KG1 (cell line): ENCODE results near the gene CWC15.
"Not testable (repeated sequence)": the region's sequence is repeated elsewhere in the genome, so short reads cannot be mapped to it uniquely, and the experiment has no call there.

Source experiments
- DNase-seq: peaks from one replicate; lab custom pipeline; 2025; lab: John Stamatoyannopoulos, UW

CWC15 gene

DNA sequence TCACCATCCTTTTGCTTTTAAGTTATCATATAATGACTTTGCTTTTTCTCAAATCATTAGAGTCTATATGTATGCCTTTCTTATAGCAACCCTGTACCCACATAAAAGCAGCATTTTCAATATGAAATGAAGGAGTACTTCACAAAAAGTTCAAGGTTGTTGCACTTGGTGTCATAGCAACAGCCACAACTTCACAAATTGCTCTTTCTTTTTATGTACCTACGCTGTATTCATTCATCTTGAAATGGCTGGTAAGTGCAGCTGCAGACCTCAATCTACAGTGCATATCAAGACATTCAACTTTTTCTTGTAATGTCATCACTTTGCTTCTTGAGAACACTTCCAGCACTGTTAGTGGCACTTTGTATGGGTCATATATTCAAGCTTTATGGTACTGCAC lies 18.6 kb downstream of the CWC15 start:
- no peak for DNase-seq

DNA sequence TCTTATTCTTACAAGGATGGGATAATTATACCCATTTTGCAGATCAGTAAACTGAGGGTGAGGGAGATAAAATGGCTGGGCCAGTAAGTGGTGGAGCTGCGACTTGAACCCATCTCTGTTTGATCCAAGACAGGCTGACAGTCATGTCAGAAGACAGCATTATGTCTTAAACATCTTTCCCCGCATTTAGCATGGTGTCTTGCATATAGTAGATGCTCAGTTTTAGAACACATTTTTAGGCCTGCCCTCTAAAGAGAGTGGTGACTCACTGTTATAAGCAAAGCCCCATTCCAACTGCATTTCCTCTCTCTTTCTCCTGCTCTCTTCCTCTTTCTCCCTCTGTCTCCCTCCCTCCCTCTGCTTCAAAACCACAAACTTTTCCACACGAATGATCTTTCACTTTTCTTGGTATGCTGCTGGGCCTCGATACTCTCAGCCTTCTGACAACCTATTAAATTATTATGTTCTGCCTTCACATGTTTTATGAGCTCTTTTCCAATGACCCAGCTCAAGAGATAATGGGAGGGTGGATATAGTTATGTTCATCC lies 25.2 kb downstream of the CWC15 start:
- DNase-seq, result no peak

DNA sequence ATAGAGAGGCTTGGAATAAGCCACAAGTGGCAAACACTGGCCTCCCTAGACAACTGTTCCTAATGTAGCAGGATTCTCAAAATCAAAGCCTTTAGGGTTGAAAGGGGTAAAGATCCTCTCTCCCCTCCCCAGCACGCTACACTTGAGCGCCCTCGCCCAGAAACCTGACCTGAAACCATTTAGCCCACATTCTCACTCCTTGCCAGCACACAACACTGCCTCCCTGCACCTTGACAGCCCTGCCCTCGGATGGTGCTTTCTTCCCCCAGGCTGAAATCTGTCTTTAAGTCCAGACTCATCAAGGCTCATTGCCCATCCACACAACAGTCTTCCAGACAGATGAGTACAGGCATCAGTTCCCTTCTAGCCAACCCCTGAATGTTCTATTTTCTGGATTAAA lies 26.5 kb downstream of the CWC15 start:
- no peak for DNase-seq

DNA sequence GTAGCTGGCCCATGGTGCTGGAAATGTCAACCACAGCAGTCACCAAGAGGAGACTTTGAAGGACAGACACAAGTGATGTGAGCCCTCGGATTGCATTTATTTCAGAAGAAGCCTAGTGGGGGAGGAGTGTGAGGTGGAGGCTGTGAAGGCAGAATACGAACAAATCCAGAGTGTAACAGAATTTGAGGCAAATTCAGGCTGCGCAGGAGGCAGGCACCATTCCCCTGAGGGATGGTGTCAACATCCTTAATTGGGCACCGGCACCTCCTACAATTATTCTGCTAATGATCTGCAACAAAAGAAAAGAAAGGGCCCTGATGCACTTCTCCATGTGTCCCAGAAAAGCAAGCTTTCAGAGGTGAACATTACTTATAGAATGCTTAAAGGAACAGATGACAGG lies 32.2 kb downstream of the CWC15 start:
- DNase-seq, result no peak

DNA sequence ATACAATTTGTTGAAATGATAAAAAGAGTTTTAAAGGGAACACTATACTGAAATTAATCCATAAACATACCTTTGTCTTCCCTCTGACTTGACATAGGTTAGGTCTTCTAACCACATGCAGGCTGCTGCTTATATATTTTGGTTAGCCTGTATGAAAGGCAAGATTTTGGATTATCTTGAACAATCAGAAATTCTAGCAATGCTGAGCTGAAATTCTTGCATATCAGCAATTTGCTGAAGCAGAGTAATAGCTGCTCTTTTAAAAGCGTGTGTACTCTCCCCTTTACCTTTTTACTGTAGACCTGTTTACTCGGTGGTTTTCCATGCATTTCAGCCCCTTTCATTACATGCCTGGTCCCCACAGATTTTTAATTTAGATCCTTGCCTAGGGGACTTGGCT lies 34.0 kb downstream of the CWC15 start:
- no peak for DNase-seq

DNA sequence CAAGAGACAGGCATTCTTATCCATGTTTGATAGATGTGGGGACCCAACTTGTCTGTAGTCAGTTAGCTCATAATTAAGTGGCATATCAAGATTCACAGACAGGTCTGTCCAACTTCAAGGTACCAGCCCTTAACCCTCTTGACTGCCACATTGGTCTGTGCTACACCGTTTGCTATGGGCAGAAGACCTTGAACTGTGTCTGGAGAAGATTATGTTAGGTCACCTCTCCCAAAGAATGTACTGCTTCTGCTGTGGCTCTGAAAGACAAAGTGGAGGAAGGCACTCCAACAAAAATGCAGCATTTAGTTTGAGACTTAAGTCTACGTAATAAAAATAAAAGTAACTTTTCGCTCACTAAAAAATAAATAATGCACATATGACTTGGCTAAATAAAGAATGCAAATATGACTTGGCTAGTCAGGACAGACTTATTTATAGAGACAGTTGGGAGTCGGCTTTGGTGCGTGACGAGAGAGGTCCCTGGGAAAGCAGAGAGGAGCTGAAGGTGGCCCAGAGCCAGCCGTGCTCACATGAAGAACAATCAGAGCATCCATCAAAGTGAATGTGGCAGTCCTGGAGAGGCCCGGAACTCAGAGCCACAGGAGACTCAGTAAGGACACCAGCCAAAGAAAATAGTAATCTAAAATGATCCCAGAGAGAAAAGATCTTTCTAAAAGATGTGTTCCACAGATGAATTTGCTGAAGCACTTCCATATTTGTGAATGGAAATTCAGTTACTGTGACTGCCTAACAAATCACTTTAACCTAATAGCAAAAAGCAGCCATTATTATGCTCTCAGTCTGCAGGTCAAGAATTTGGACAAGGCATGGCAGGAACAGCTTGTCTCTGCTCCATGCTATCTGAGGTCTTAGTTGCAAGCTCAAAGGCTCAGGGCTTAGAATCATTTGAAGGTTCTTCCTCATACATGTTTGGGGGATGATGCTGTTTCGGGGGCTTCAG lies 35.0 kb downstream of the CWC15 start:
- no peak for DNase-seq

DNA sequence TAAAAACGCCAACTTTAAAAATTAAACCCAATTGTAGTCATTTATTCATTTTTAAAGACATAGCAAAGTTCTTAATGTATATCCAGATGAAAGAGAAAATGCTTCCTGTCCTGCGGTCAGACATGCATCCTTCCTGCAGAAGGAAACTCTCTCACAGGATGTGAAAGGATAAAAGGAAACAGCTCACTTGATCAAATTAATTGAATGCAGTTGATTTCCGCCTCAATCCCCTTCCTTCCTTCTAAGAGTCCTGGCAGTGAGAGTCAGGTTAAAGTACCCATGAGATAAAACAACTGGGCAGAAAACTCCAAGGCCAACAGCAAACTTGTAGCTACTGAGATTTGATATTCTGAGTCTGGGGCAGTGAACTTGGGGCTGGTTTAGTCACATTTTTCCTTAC lies 38.5 kb downstream of the CWC15 start:
- DNase-seq, result no peak

DNA sequence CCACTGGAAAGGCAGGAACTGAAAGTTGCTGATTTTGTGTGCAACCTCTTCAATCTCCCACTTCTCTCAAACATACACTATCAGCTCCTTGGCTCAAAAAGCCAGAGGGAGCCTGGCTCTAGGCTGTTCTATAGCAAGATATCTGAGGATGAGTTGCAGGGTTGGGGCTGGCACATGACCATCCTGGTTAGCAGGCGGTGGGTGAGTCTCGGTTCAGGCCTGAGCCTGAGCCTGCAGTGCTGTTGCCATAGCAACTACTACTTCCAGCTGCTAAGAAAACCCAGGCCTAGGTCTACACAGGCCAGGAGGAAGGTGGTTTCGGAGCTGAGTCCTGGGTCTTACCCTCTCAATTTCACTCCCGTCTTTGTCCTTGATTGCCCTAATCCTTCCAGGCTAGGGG lies 39.0 kb downstream of the CWC15 start:
- no peak for DNase-seq

DNA sequence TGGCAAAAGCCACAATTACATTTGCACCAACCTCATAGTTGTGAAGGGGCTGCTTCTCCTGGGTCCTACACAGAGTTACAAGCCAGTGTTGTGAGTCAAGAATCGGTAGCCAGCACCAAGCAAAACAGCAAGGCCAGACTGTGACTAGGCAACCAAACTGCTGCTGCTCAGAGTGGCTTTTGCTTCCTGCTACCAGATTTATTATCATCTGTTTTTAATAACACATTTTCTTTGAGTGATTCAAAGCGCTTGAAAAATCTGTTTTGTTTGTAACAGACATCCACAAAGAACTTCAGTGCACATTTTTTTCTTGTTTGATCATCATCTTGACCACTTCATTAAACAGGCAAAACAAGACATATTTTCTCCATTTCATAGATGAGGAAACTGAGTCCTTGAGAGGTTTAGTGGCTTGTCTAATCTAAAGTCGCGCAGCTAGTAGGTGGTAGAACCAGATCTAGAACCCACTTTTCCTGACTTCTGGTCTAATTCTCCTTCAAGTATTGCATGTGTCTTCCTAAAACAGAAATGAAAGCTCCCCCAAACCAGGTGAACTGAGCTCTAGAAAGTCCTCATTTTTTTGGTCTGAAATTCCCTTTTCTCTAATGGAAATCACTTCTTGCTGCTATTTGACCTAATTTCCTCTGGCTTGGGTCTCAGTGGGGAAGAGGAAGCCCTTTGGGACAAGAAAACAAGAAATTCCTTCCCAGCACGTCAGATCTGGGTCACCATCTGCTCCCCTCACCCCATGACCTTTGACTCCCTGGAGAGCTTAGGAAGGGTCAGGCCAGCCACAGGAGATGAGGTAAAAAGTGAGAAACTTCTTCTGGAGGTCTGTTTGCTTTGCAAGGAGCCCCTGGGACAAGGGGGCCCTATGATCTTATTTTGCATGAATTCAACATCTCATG lies 39.9 kb downstream of the CWC15 start:
- DNase-seq, result no peak

DNA sequence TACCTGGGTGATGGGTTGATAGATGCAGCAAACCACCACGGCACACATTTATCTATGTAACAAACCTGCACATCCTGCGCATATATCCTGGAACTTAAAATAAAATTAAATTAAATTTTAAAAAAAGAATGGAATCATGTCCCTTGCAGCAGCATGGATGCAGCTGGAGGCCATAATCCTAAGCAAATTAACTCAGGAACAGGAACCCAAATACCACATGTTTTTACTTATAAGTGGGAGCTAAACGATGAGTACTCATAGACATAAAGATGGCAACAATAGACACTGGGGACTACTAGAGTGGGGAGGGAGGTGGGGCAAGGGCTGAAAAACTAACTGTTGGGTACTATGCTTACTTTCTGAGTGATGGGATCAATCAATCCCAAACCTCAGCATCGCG lies 40.9 kb downstream of the CWC15 start:
- DNase-seq, result no peak

DNA sequence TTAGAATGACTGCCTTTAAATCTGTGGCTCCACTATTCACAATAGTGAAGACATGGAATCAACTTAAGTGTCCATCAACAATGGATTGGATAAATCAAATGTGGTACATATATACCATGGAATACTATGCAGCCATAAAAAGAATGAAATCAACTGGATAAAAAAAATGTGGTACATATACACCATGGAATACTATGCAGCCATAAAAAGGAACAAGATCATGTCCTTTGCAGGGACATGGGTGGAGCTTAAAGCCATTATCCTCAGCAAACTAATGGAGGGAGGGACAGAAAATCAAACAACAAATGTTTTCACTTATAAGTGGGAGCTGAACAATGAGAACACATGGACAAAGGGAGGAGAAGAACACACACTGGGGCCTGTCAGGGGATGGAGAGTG lies 41.3 kb downstream of the CWC15 start:
- not testable (repeated sequence) for DNase-seq

DNA sequence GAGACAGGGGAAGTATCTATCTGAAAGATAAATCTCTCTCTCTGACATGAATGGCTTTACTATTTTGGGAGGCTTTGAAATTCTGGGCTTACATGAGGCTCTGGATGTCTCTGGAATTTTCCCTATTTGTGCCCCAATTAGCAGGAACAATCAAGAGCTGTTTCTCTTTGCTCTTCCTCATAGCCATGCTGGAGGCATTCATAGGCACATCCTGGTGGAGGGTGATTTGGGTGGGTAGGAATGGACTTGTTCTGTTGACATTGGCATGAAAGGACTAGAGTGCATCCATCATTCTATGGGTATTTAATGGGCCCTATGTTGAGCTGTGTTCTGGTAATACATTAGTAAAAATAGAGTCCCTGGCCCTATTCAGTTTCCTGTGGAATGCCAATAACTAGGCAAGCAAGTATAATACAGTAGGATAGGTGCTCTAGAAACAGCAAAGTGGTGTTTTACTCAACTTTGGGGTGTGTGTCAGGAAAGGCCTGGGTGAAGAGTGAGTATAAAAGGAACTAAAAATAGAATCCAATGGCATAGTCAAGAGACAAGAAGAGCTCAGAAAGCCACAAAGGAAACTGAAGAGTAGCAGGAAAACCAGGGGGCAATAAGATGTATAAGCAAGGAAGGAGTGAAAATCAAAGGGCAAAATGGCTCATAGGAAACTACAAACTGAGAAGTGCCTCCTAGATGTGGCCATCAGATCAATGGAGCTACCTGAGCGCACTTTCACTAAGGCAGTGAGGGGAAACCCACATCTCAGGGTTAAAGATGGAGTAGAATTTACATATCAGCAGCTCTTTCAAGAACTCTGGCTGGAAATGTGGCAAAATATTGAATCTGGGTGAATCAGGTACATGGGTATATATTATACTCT lies 45.0 kb downstream of the CWC15 start:
- peak; percentile 68 for DNase-seq

DNA sequence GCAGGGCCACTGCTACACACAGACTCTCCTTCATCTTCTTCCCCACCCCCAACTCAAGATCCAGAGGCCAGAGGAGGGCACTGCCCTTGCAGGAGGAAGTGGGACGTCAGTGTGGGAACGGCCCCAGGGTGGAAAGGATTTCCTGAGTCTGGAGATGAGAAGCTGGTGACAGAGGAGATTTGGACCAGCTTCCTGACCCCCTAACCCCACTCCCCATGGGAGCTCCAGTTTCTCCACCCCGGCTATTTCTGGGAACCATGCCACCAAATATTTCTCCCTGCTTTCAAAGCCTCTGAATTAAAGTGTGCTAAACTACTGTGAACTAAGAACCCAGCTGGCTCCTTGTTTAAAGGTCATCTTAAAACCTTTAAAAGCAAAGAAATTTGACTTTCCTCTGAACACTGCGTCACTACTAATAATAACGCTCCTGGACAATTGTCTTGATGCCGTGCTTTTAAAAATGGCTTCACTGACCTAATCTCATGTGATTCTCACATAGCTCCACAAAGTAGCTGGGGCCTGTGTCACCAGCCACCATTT lies 46.6 kb downstream of the CWC15 start:
- DNase-seq, result no peak

DNA sequence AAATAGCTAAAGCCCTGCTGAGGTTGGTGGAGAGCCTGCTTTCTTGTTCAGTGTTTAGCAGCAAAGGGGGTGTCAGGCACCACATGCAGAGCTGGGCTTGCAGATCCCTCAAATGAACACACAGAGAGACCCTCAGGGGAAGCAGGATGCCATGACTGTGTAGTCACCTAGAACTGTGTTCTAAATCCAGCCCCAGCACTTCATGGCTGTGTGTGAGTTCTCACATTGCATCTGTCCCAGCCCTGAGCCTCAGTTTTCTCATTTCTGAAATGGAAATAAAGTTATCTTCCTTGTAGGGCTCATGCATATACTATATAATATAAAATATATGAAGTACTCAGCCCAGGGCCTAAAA lies 47.1 kb downstream of the CWC15 start:
- no peak for DNase-seq

DNA sequence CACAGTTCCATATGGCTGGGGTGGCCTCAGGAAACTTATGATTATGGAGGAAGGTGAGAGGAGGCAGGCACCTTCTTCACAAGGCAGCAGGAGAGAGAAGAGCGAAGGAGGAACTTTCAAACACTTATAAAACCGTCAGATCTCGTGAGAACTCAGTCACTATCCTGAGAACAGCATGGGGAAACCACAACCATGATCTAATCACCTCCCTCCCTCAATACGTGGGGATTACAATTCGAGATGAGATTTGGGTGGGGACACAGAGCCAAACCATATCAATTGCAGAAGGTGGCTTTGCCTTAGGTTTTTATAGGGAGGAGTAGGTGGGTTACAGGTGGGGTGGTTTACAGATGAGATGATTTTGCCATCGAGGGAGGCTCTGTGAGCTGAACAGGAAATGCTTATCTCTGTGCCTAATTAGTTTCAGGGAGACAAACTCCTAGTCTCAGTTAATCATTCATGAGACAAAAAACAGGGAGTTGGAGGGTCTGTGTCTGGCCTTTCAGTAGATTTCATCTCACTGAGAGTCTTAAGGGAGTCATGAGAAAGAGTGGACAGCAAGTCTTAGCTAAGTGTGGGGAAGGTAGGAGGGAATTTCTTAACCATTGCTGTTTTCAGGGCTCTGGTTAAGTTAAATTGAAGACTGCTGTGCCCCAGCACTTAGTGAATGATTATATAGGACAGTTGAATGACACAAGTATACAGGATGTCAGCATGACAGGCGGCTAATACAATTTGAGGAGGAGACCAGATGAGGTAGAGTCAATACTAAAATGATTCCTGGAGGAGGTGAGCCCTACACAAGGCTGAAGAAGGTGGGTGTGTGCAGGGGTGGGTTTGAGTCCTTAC lies 47.7 kb downstream of the CWC15 start:
- DNase-seq, result no peak

DNA sequence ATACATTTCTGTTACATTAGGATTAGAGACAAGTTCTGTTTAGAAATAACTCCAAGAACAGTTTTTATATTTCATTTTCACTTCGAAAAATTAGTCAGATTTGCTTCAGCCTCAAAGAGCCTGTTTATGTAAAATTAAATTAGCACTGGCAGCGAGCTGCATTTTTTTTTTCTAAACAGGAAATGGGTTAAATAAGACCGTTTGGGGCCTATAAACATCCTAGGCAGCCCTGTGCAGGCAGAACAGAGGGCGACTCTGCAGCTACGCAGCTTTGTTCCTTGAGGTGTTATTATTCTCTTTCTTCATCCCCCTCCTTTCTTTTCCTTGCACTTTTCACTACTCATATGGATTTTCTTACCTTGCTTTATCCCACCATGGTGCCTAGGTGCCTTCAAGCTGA lies 48.7 kb downstream of the CWC15 start:
- DNase-seq, result no peak

DNA sequence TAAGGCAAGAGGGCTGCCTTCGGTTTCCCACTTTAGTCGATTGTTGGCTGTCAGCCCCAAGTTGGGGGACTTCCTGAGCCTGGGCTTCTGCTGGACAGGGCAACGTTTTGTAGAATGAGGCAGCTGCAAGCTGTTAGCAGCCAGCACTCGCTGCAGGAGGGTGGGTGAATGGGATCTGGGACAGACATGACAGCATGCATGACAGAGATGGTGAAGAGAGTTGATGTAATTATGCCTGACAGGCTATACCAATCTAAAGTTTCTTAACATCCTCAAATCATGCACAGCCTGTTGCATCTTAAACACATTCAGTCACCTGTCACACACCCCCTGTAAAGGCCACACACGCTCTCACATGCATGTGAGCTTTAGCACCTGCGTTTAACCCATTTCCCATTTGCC lies 49.2 kb downstream of the CWC15 start:
- DNase-seq, result no peak

DNA sequence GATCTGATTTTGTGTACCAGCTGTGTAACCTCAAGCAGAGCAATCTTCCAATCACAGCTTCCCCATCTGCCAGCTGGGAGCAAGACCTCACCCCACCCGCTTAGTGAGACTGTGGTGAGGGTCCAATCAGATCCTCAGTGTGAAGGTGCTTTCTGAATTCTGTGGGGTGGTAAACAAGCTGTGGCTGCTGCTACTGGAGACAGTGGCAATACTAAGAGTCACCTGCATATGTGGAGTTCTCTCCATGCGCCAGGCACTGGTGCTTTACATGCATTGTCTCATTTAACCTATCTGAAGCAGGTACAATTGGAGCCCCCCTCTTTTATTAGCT lies 50.4 kb downstream of the CWC15 start:
- no peak for DNase-seq

DNA sequence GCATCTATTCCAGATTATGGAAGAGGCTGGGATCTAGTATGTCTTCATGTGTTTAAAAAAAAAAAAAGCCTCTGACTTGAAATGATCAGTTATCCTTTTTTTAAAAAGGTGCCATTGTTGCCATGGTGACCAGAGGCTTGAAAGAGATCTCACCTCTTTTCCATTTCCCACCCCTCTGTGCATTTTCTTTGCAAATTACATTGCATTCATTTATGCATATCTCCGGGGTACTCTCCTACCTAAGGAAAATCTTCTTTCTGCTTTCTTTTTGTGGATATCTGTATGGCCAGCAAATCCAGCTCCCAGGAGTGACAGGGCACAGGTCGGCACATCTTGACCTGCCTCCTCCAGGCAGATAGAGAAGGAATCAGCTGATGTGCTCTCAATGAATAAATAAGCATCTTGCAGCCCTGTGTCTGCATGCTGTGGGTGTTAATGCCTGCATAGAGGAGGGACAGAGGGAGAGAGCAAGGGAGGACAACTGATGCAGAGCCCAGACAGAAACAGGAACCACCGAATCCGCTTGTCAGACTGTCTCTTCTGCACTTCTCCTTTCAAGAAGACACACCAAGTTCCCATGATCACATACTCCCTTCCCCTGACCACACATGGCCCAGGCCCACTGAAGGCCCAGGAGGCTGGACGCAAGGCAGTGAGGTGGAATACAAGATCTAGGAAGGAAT lies 50.9 kb downstream of the CWC15 start:
- DNase-seq, result peak; percentile 15

DNA sequence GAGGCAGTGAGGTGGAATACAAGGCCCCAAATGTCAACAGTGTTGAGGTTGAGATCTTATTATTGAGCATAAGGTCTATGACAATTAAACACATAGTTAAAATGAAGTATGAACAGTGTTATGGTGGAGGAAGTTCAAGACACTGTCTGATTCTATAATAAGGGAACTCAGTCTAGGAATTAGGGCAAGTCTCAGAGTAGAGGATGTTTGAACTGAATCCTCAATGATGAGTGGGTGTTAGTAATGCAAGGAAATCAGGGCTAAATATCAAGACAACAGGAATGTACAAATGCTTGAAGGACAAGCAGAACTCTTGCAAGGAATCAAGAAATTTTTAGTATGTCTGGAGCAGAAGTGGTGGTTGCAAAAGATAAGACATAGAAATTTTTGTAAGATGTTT lies 53.0 kb downstream of the CWC15 start:
- no peak for DNase-seq
